ENCODE measurements around the gene TENT4B.
A peak's percentile ranks its signal among the peaks of the same experiment; 100 is the strongest.

Gene TENT4B

DNA sequence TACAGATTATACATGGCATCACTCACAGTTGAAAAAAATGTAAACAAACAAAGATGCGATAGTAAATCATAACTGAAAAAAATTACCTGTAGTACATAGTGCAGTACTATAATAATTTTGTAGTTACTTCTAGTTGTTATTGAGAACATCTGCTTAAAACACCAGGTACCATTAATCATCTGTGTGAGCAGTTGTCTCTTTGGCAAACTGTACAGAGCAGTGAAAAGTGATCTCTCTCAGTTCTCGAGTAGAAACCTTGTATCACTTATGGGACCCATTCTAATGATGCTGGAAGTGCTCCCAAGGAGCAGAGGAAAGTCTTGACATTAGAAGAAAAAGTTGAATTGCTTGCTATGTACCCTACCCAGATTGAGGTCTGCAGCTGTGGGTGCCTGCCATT, 8.9 kb upstream of the TENT4B start:
- Mint-ChIP-seq H3K9me3 (no peaks in the 10 kb centered on the region), H3K36me3 (no peaks in the 10 kb centered on the region), H3K27ac (no peak overlapping the region), H3K27me3 (no peaks in the 10 kb centered on the region), H3K4me3 (no peak overlapping the region), H3K4me1 (no peaks in the 10 kb centered on the region)
- no peak for DNase-seq
- CTCF ChIA-PET: no interaction called here

DNA sequence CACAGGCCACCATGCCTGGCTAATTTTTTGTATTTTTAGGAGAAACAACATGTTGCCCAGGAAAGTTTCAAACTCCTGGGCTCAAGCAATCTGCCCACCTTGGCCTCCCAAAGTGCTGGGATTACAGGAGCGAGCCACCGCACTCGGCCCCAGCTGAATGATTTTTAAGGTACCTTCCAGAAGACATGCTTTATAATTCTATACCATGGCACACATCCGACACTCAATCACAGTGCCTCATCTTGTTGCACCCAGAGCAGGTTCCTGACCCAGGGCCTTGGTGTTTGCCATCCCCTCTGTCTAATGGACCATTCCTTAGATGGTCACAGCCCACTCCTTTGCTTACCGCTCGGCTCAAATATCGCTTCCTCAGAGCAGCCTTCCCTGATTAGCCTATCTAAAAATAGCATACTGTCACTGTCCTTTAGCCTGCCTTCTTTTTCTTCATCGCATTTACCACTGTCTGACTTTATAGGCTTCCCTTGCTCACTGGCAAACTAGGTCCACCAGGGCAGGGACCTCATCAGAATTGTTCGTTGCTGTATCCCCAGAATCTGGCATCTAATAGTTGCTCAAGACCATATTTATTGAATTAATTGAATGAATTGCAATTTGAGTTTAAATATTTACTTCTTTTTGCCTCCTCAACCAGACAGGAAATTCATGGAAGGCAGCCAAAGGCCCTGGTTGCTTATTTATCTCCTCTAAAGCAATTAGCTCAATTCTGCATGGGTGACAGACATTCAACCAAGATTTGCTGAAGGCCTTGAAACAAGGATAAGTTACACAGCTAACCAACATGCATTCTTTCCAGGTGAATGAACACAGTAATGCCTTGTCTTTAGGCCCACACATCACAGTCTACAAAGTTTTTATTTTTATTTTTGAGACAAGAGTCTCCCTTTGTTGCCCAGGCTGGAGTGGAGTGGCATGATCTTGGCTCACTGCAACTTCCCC, 6.3 kb upstream of the TENT4B start:
- no peaks in the 10 kb centered on the region for H3K27me3 Mint-ChIP-seq
- CTCF ChIA-PET: interaction anchor here (1.3 kb wide), 1 partner anchor 64 kb away, joined by 5 read pairs; no protein-coding TSS in a partner anchor
- no peaks in the 10 kb centered on the region for H3K9me3 Mint-ChIP-seq
- H3K4me1 Mint-ChIP-seq: peaks cover 9% of the 10 kb centered on the region
- H3K36me3 Mint-ChIP-seq: no peaks in the 10 kb centered on the region
- no peak for DNase-seq
- no peak overlapping the region for H3K4me3 Mint-ChIP-seq
- no peak overlapping the region for H3K27ac Mint-ChIP-seq

DNA sequence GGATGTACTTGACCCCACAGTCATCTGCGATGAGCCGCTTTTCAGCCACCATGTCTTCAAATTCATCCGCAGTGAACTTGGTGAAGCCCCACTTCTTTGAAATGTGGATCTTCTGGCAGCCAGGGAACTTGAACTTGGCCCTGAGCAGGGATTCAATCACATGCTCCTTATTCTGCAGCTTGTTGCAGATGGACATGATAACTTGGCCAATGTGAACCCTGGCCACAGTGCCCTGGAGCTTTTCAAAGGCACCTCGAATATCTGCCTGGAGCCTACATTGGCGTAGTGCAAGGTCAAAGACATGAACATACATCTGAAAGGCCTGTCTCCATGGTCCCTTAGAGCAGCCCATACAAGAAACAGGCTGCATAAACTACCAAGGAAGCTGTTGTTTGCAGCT, 1.8 kb upstream of the TENT4B start:
- Mint-ChIP-seq H3K4me1 (peaks cover 34% of the 10 kb centered on the region), H3K27ac (peak overlapping the region; percentile 96), H3K36me3 (peaks cover 6% of the 10 kb centered on the region), H3K9me3 (no peaks in the 10 kb centered on the region), H3K27me3 (no peaks in the 10 kb centered on the region), H3K4me3 (no peak overlapping the region)
- no peak for DNase-seq
- CTCF ChIA-PET: interaction anchor here (1.2 to 1.8 kb wide), 5 partner anchors 30 to 83 kb away, joined by 3 to 11 read pairs (median 7); no protein-coding TSS in a partner anchor

DNA sequence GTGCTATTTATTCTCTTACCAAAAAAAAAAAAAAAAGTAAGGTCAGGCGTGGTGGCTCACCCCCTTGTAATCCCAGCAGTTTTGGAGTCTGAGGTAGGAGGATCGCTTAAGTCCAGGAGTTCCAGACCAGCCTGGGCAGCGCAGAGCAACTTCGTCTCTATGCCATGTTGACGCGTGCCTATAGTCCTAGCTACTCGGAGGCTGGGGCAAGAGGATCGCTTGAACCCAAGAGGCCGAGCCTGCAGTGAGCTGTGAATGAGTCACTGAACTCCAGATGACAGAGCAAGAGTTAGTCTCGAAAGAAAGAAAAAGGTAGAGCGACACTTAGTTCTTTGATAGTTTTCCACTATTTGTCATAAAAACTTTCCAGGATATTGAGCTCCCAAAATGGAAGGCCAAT, 1.4 kb upstream of the TENT4B start:
- no peaks in the 10 kb centered on the region for H3K9me3 Mint-ChIP-seq
- H3K36me3 Mint-ChIP-seq: peaks cover 8% of the 10 kb centered on the region
- peak overlapping the region; percentile 96 for H3K27ac Mint-ChIP-seq
- H3K4me3 Mint-ChIP-seq: peak overlapping the region; percentile 84
- H3K27me3 Mint-ChIP-seq: no peaks in the 10 kb centered on the region
- DNase-seq: peak; percentile 26
- CTCF ChIA-PET: interaction anchor here (1.2 to 1.8 kb wide), 5 partner anchors 31 to 84 kb away, joined by 3 to 11 read pairs (median 7); no protein-coding TSS in a partner anchor
- peaks cover 37% of the 10 kb centered on the region for H3K4me1 Mint-ChIP-seq

DNA sequence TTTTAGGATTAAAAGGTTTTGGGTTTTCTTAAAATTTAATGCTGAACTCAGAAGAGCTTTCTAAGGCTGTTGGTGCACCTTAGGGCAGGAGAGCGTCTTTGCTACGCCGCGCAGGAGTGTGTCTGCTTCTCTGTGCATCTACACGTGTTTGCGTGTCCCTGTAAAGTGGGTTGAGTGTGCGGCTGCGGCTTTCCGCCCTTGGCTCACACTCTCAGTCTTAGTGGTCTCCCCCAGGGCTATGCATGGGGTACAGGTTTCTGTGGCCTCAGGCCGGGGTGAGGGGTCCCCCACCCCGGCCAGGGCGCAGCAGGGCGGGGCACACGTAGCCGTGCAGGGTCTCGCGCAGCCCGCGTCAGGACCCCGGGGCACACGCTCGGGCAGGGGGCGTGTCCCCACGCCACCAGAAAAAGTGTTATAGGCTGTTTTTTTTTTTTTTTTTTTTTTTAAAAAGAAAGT, 727 bp upstream of the TENT4B start:
- Mint-ChIP-seq H3K36me3 (peaks cover 13% of the 10 kb centered on the region), H3K27me3 (no peaks in the 10 kb centered on the region), H3K4me3 (peak overlapping the region; percentile 84), H3K27ac (peak overlapping the region; percentile 96), H3K9me3 (no peaks in the 10 kb centered on the region), H3K4me1 (peaks cover 42% of the 10 kb centered on the region)
- CTCF ChIA-PET: interaction anchor here (1.2 to 1.8 kb wide), 5 partner anchors 32 to 84 kb away, joined by 3 to 11 read pairs (median 7); no protein-coding TSS in a partner anchor
- peak; percentile 81 for DNase-seq

DNA sequence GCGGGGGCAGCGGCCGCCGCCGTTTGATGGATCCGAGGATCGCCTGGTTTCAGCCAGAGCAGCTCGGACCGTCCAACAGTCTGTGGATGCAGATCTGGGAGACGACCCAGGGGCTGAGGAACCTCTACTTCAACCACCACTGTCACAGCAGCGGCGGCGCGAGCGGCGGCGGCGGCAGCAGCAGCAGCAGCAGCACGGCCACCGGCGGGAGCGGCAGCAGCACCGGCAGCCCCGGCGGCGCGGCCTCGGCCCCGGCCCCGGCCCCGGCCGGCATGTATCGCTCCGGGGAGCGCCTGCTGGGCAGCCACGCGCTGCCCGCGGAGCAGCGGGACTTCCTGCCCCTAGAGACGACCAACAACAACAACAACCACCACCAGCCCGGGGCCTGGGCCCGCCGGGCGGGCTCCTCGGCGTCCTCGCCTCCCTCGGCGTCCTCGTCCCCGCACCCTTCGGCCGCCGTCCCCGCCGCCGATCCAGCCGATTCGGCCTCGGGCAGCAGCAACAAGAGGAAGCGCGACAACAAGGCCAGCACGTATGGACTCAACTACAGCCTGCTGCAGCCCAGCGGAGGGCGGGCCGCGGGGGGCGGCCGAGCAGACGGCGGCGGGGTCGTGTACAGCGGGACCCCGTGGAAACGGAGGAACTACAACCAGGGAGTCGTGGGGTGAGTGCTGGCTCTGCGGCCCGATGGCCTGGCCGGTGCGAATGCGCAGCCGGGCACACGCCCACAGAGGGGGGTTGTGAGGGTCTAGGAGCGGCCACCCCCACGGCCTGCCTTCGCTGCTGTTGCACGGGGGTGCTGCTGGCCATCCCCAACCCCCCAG, 702 bp downstream of the TENT4B start:
- Mint-ChIP-seq H3K27ac (peak overlapping the region; percentile 83), H3K36me3 (peaks cover 19% of the 10 kb centered on the region), H3K9me3 (no peaks in the 10 kb centered on the region), H3K4me1 (peaks cover 50% of the 10 kb centered on the region), H3K27me3 (no peaks in the 10 kb centered on the region), H3K4me3 (peak overlapping the region; percentile 81)
- CTCF ChIA-PET: no interaction called here
- DNase-seq: peak; percentile 53

DNA sequence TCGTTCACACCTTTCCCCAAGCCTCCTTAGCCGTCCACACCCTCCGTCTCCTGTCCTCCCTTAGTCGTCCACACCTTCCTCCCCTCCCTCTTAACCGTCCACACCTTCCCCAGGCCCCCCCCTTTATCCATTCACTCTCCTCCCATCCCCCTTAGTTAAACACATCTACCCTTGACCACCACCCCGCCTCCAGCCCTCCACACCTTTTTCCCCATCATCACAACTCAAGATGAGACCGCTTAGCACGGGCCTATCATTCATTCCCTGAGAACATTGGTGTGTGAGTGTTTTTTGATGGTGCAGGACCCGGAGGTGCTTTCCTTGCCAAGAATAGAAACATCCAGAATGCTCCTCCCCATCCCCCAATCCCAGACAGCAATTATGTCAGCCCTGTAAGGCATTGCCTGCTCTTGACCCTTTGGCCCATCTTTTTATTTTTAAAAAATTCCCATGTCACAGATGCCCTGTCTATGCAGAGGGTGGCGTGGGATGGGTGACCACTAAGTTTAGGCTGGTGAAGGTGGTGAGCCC, 1.4 kb downstream of the TENT4B start:
- CTCF ChIA-PET: interaction anchor here (0.8 to 2.3 kb wide), 3 partner anchors 54 to 86 kb away, joined by 3 to 10 read pairs (median 10); no protein-coding TSS in a partner anchor
- Mint-ChIP-seq H3K36me3 (peaks cover 22% of the 10 kb centered on the region), H3K27me3 (no peaks in the 10 kb centered on the region), H3K9me3 (no peaks in the 10 kb centered on the region), H3K4me3 (peak overlapping the region; percentile 81), H3K27ac (peak overlapping the region; percentile 83), H3K4me1 (peaks cover 57% of the 10 kb centered on the region)
- DNase-seq: peak; percentile 37

DNA sequence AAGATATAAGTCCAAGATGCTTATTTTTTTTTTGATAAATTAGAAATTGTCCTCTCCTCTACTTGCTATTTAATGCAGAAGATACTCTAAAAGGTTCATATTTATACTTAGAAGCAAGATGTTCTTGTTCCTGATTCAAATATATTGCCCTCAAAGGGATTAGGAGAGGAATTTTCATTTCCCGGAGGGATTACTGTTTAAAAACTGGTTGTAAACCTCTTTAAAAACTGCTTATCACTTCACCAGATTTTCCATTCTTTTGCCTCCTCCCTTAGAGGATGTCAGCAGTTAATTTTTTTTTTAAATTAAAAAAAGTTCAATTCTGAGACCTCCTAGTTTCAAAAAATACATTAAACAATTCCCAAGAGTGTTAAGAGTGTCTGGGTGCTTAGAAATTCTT, 2.8 kb downstream of the TENT4B start:
- peaks cover 30% of the 10 kb centered on the region for H3K36me3 Mint-ChIP-seq
- CTCF ChIA-PET: interaction anchor here (0.7 to 2.3 kb wide), 7 partner anchors 11 to 88 kb away, joined by 3 to 10 read pairs (median 4); no protein-coding TSS in a partner anchor
- H3K4me1 Mint-ChIP-seq: peaks cover 70% of the 10 kb centered on the region
- peak overlapping the region; percentile 81 for H3K4me3 Mint-ChIP-seq
- H3K27me3 Mint-ChIP-seq: no peaks in the 10 kb centered on the region
- H3K9me3 Mint-ChIP-seq: no peaks in the 10 kb centered on the region
- DNase-seq: no peak
- peak overlapping the region; percentile 83 for H3K27ac Mint-ChIP-seq

DNA sequence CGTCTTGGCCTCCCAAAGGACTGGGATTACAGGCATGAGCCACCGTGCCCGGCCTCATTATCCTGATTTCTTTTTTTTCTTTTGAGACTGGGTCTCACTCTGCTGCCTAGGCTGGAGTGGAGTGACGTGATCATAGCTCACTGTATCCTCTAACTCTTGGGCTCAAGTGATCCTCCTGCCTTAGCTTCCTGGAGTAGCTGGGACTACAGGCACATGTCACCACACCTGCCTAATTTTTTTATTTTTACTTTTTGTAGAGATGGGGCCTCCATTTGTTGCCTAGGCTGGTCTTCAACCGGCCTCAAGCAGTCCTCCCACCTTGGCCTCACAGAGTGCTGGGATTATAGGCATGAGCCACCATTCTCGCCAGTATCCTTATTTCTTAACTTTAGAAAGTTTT, 3.5 kb downstream of the TENT4B start:
- H3K27me3 Mint-ChIP-seq: no peaks in the 10 kb centered on the region

DNA sequence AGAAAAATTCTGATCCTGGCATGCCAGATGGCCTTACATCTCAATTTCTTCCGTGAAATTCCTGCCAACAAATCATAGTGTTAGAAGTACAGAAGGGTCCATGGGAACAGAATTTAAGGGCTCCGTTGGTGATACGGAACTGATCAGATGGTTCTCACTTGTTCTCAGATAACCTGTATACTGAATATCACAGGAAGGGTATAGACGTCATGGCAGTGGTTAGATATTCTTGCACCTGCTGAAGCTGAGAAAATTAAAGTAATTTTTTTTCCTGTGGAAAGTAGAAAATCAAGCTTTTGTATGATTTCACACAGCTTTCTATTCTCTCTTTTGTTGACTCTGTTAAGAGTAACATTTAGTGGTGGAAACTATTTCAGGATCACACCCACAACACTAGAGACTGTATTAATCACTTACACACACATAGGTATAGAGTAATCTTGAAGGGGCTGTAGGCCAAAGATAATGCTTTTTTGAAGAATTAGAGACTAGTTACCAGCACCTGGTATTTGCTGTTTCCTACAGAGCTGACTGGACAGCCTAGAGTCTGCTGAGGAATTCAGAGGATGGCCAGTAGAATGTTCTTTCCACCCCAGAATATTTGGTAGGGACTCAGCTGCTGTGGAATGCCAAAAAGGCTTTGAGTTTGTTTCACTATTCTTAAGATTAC, 7.5 kb downstream of the TENT4B start:
- Mint-ChIP-seq H3K4me3 (no peak overlapping the region), H3K27ac (peak overlapping the region; percentile 37)
- CTCF ChIA-PET: interaction anchor here (0.6 to 1.5 kb wide), 3 partner anchors 50 to 167 kb away, joined by 3 to 13 read pairs (median 4); no protein-coding TSS in a partner anchor

More for the DNA sequence above, 3.5 kb downstream of the TENT4B start:
- H3K9me3 Mint-ChIP-seq: no peaks in the 10 kb centered on the region
- no peak for DNase-seq
- H3K4me1 Mint-ChIP-seq: peaks cover 68% of the 10 kb centered on the region
- peaks cover 30% of the 10 kb centered on the region for H3K36me3 Mint-ChIP-seq
- H3K27ac Mint-ChIP-seq: peak overlapping the region; percentile 46
- H3K4me3 Mint-ChIP-seq: peak overlapping the region; percentile 49
- CTCF ChIA-PET: interaction anchor here (0.7 to 2.3 kb wide), 4 partner anchors 11 to 88 kb away, joined by 3 to 10 read pairs (median 4); no protein-coding TSS in a partner anchor

DNA sequence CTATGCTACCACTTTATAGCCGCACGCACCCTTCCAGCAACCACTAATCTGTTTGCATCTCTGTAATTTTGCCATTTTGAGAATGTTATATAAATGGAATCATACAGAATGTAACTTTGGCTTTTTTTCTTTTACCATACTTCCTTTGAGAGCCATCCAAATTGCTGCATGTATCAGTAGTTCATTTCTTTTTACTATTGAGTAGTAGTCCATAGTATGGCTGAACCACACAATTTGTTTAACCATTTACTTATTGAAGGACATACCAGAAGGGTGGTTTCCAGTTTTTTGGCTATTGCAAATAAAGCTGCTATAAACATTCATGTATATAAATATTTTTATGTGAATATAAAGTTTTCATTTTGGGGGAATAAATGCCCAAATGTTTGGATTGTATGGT, 8.8 kb downstream of the TENT4B start:
- Mint-ChIP-seq H3K9me3 (no peaks in the 10 kb centered on the region), H3K4me1 (peaks cover 67% of the 10 kb centered on the region), H3K27ac (no peak overlapping the region), H3K36me3 (peaks cover 29% of the 10 kb centered on the region), H3K4me3 (no peak overlapping the region), H3K27me3 (no peaks in the 10 kb centered on the region)
- DNase-seq: no peak
- CTCF ChIA-PET: interaction anchor here (0.6 to 1.4 kb wide), 2 partner anchors 49 to 95 kb away, joined by 3 to 13 read pairs; no protein-coding TSS in a partner anchor

More for the DNA sequence above, 7.5 kb downstream of the TENT4B start:
- DNase-seq: no peak
- peaks cover 67% of the 10 kb centered on the region for H3K4me1 Mint-ChIP-seq
- no peaks in the 10 kb centered on the region for H3K27me3 Mint-ChIP-seq
- peaks cover 31% of the 10 kb centered on the region for H3K36me3 Mint-ChIP-seq
- no peaks in the 10 kb centered on the region for H3K9me3 Mint-ChIP-seq

DNA sequence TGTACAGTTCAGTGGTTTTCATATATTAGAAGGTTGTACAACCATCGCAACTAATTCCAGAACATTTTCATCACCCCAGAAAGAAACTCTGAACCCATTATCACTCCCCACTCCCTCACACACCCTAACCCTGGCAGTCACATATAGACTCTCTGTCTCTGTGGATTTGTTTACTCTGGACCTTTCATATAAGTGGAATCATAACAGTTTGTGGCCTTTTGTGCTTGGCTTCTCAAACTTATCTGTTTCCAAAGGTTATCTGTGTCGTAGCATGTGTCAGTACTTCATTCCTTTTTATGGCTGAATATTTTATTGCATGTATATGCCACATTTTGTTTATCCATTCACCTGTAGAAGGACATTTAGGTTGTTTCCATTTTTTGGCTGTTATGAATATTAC, 12.4 kb downstream of the TENT4B start:
- Mint-ChIP-seq H3K4me1 (peaks cover 61% of the 10 kb centered on the region), H3K36me3 (peaks cover 15% of the 10 kb centered on the region), H3K9me3 (no peaks in the 10 kb centered on the region), H3K27ac (no peak overlapping the region), H3K4me3 (no peak overlapping the region), H3K27me3 (no peaks in the 10 kb centered on the region)
- CTCF ChIA-PET: no interaction called here
- no peak for DNase-seq
